WTC11 (cell line): ENCODE results near the gene HMGXB4. TPM values are rescaled to one million over a fixed set of nuclear protein-coding genes. Genes with fewer than 3 reads are reported as not detected.

ENCODE experiments used
- ATAC-seq: fragments of 200-7000 bp; cut with Tn5 transposase; 2 replicates; pipeline ENCODE4 v1.10.0; 2021; ENCODE audit warnings: mild to moderate bottlenecking, moderate library complexity
- CTCF ChIA-PET: fragments of 300-600 bp; sonication (Branson Sonifier 250); formaldehyde crosslinking; loops from one replicate; lab custom pipeline; 2021; ENCODE audit warnings: antibody characterized with exemption; lab: Charles Lee
- POLR2A ChIA-PET: fragments of 350-600 bp; sonication (Branson Sonifier 250); formaldehyde crosslinking; loops from one replicate; lab custom pipeline; 2021; ENCODE audit warnings: antibody characterized with exemption; lab: Charles Lee
- DNase-seq: peaks from one replicate; pipeline ENCODE4 v3.0.0; 2021; ENCODE audit warnings: low spot score
- H3K27ac Mint-ChIP-seq: 2 replicates; pipeline ENCODE4 v1.8.0; 2021; ENCODE audit warnings: mixed read lengths
- H3K27me3 Mint-ChIP-seq: 2 replicates; pipeline ENCODE4 v1.8.0; 2021; ENCODE audit warnings: low read depth, mild to moderate bottlenecking, moderate library complexity, mixed read lengths
- H3K36me3 Mint-ChIP-seq: 2 replicates; pipeline ENCODE4 v1.8.0; 2021; ENCODE audit warnings: mixed read lengths
- H3K4me1 Mint-ChIP-seq: 2 replicates; pipeline ENCODE4 v1.8.0; 2022; ENCODE audit warnings: mixed read lengths
- H3K4me3 Mint-ChIP-seq: 2 replicates; pipeline ENCODE4 v1.8.0; 2021; ENCODE audit warnings: mild to moderate bottlenecking, moderate library complexity, mixed read lengths
- H3K9me3 Mint-ChIP-seq: 2 replicates; pipeline ENCODE4 v1.8.0; 2021; ENCODE audit warnings: mixed read lengths
- ATF1 ChIP-seq: sonication (generic); formaldehyde crosslinking; IDR thresholded peaks from 2 replicates; pipeline ENCODE4 v1.8.1; 2023; ENCODE audit warnings: mild to moderate bottlenecking, moderate library complexity, missing genetic modification reagents
- CREB1 ChIP-seq: sonication (generic); formaldehyde crosslinking; IDR thresholded peaks from 2 replicates; pipeline ENCODE4 v1.8.0; 2023; ENCODE audit warnings: mild to moderate bottlenecking, missing genetic modification reagents
- FOXK1 ChIP-seq: sonication (generic); formaldehyde crosslinking; IDR thresholded peaks from 2 replicates; pipeline ENCODE4 v1.8.0; 2022; ENCODE audit warnings: mild to moderate bottlenecking, moderate library complexity, missing genetic modification reagents
- GABPB1 ChIP-seq: sonication (generic); formaldehyde crosslinking; IDR thresholded peaks from 2 replicates; pipeline ENCODE4 v1.8.1; 2023; ENCODE audit warnings: mild to moderate bottlenecking, missing genetic modification reagents
- GTF2I ChIP-seq: fragments of 250-450 bp; sonication (Bioruptor Pico); conservative IDR thresholded peaks from 2 replicates; pipeline ENCODE4 v1.4.0; 2021; ENCODE audit warnings: mild to moderate bottlenecking
- HMGA2 ChIP-seq: fragments of 250-450 bp; sonication (Bioruptor Pico); IDR thresholded peaks from 2 replicates; pipeline ENCODE4 v1.4.0; 2021; ENCODE audit warnings: mild to moderate bottlenecking, moderate library complexity
- NFYB ChIP-seq: sonication (generic); formaldehyde crosslinking; conservative IDR thresholded peaks from 2 replicates; pipeline ENCODE4 v1.8.0; 2022; ENCODE audit warnings: low read depth, missing genetic modification reagents
- NR2C2 ChIP-seq: sonication (generic); formaldehyde crosslinking; IDR thresholded peaks from 2 replicates; pipeline ENCODE4 v1.8.0; 2022; ENCODE audit warnings: mild to moderate bottlenecking, missing genetic modification reagents
- NR3C1 ChIP-seq: sonication (generic); formaldehyde crosslinking; conservative IDR thresholded peaks from 2 replicates; pipeline ENCODE4 v1.8.1; 2023; ENCODE audit warnings: low read depth, mild to moderate bottlenecking, missing genetic modification reagents
- SMAD3 ChIP-seq: sonication (generic); formaldehyde crosslinking; IDR thresholded peaks from 2 replicates; pipeline ENCODE4 v1.8.0; 2022; ENCODE audit warnings: missing genetic modification reagents, mild to moderate bottlenecking, borderline replicate concordance
- ZBTB21 ChIP-seq: sonication (generic); formaldehyde crosslinking; IDR thresholded peaks from 2 replicates; pipeline ENCODE4 v1.8.1; 2023; ENCODE audit warnings: mild to moderate bottlenecking, missing genetic modification reagents, borderline replicate concordance
- ZNF121 ChIP-seq: sonication (generic); formaldehyde crosslinking; IDR thresholded peaks from 2 replicates; pipeline ENCODE4 v1.8.0; 2023; ENCODE audit warnings: missing genetic modification reagents
- ZNF396 ChIP-seq: fragments of 250-450 bp; sonication (Bioruptor Pico); IDR thresholded peaks from 2 replicates; pipeline ENCODE4 v1.8.0; 2021; ENCODE audit warnings: mild to moderate bottlenecking, moderate library complexity, borderline replicate concordance
- total RNA-seq: library from RNA; stranded (reverse); gene quantifications from 3 replicates; pipeline ENCODE4 v1.2.3, GENCODE V29; 2021
- TF ChIP-seq, protein P1 (sequence below): fragments of 250-450 bp; sonication (Bioruptor Pico); IDR thresholded peaks from 2 replicates; pipeline ENCODE4 v1.8.0; 2021; ENCODE audit warnings: mild to moderate bottlenecking
- TF ChIP-seq, protein P2 (sequence below): sonication (generic); formaldehyde crosslinking; IDR thresholded peaks from 2 replicates; pipeline ENCODE4 v1.8.0; 2022; ENCODE audit warnings: mild to moderate bottlenecking, missing genetic modification reagents
- TF ChIP-seq, protein P3 (sequence below): fragments of 250-450 bp; sonication (Bioruptor Pico); IDR thresholded peaks from 2 replicates; pipeline ENCODE4 v1.9.0; 2021; ENCODE audit warnings: mild to moderate bottlenecking
- TF ChIP-seq, protein P4 (sequence below): sonication (generic); formaldehyde crosslinking; IDR thresholded peaks from 2 replicates; pipeline ENCODE4 v1.8.0; 2023; ENCODE audit warnings: mild to moderate bottlenecking, missing genetic modification reagents
- TF ChIP-seq, protein P5 (sequence below): sonication (generic); formaldehyde crosslinking; IDR thresholded peaks from 2 replicates; pipeline ENCODE4 v1.8.1; 2023; ENCODE audit warnings: mild to moderate bottlenecking, missing genetic modification reagents, moderate library complexity
- TF ChIP-seq, protein P6 (sequence below): fragments of 250-450 bp; sonication (Bioruptor Pico); IDR thresholded peaks from 2 replicates; pipeline ENCODE4 v1.9.0; 2021; ENCODE audit warnings: moderate library complexity, mild to moderate bottlenecking, inconsistent platforms, borderline replicate concordance
- TF ChIP-seq, protein P7 (sequence below): sonication (generic); formaldehyde crosslinking; IDR thresholded peaks from 2 replicates; pipeline ENCODE4 v1.8.1; 2023; ENCODE audit warnings: mild to moderate bottlenecking, missing genetic modification reagents

The HMGXB4 gene
- total RNA-seq, 1 experiment from 2014 or later: 42.1 TPM

DNA sequence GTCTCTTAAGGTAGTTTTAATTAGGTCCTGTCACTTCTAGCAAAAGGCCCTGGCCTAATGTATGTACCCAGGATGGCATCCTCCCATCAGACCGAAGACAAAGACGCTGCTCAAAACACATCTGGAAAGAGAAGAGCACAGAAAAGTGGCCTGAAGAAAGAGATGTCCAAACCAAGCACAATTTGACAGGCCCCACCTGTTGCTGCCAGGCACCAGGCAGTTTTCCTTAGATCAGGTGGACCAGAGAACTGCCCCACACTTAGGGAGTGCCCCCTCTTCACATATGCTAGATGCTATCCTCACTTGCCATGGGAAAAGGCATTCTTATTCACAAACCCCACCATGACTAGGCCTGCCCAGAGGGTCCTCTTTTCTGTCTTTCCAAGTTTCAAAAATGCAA lies 3.3 kb upstream of the HMGXB4 start:
- Mint-ChIP-seq H3K27me3 (0 out of 2 replicates have a peak, but pooled peaks cover 2% of the 10 kb centered on the region), H3K36me3 (no peaks in the 10 kb centered on the region), H3K27ac (no peak overlapping the region), H3K9me3 (no peaks in the 10 kb centered on the region), H3K4me1 (peaks cover 20% of the 10 kb centered on the region), H3K4me3 (no peak overlapping the region)
- ChIA-PET POLR2A (no interaction called here), CTCF (no interaction called here)
- DNase-seq (no peak), ATAC-seq (no peak)
- TF ChIP-seq, protein P1, sequence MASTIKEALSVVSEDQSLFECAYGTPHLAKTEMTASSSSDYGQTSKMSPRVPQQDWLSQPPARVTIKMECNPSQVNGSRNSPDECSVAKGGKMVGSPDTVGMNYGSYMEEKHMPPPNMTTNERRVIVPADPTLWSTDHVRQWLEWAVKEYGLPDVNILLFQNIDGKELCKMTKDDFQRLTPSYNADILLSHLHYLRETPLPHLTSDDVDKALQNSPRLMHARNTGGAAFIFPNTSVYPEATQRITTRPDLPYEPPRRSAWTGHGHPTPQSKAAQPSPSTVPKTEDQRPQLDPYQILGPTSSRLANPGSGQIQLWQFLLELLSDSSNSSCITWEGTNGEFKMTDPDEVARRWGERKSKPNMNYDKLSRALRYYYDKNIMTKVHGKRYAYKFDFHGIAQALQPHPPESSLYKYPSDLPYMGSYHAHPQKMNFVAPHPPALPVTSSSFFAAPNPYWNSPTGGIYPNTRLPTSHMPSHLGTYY (CRISPR knock-in tag): no peak

DNA sequence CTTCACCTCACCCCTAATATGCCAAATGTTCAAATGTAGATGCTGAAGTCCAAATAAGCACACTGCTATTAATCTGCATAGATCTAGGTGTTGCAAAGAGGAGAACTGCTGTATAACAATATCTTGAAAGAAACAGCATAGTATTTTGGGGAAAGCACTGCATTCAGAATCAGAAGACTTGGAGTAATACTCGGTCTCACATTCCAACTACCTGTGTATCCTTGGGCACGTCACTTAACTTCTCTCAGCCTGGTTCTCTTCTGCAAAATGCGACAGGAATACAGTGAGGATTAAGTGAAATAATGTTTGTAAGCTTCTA lies 332 bp upstream of the HMGXB4 start:
- Mint-ChIP-seq H3K4me1 (peaks cover 26% of the 10 kb centered on the region), H3K27me3 (0 out of 2 replicates have a peak, but pooled peaks cover 2% of the 10 kb centered on the region), H3K27ac (peak overlapping the region; percentile 21; the same call in 1 of the 2 replicates), H3K9me3 (no peaks in the 10 kb centered on the region), H3K4me3 (peak overlapping the region; percentile 81), H3K36me3 (peaks cover 3% of the 10 kb centered on the region)
- CTCF ChIA-PET: interaction anchor here (1.5 to 2.9 kb wide), 2 partner anchors 26 to 106 kb away, joined by 4 to 18 read pairs; no protein-coding TSS in a partner anchor
- TF ChIP-seq CREB1 (CRISPR knock-in tag): no peak
- no peak for TF ChIP-seq ATF1
- TF ChIP-seq GTF2I: no peak
- no peak for TF ChIP-seq HMGA2 (CRISPR knock-in tag)
- no peak for TF ChIP-seq SMAD3 (CRISPR knock-in tag)
- TF ChIP-seq, protein P2, sequence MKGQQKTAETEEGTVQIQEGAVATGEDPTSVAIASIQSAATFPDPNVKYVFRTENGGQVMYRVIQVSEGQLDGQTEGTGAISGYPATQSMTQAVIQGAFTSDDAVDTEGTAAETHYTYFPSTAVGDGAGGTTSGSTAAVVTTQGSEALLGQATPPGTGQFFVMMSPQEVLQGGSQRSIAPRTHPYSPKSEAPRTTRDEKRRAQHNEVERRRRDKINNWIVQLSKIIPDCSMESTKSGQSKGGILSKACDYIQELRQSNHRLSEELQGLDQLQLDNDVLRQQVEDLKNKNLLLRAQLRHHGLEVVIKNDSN (CRISPR knock-in tag): no peak
- TF ChIP-seq ZBTB21 (CRISPR knock-in tag): no peak
- TF ChIP-seq, protein P3, sequence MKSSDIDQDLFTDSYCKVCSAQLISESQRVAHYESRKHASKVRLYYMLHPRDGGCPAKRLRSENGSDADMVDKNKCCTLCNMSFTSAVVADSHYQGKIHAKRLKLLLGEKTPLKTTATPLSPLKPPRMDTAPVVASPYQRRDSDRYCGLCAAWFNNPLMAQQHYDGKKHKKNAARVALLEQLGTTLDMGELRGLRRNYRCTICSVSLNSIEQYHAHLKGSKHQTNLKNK (CRISPR knock-in tag): no peak
- TF ChIP-seq, protein P4, sequence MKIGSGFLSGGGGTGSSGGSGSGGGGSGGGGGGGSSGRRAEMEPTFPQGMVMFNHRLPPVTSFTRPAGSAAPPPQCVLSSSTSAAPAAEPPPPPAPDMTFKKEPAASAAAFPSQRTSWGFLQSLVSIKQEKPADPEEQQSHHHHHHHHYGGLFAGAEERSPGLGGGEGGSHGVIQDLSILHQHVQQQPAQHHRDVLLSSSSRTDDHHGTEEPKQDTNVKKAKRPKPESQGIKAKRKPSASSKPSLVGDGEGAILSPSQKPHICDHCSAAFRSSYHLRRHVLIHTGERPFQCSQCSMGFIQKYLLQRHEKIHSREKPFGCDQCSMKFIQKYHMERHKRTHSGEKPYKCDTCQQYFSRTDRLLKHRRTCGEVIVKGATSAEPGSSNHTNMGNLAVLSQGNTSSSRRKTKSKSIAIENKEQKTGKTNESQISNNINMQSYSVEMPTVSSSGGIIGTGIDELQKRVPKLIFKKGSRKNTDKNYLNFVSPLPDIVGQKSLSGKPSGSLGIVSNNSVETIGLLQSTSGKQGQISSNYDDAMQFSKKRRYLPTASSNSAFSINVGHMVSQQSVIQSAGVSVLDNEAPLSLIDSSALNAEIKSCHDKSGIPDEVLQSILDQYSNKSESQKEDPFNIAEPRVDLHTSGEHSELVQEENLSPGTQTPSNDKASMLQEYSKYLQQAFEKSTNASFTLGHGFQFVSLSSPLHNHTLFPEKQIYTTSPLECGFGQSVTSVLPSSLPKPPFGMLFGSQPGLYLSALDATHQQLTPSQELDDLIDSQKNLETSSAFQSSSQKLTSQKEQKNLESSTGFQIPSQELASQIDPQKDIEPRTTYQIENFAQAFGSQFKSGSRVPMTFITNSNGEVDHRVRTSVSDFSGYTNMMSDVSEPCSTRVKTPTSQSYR: no peak
- no peak for DNase-seq
- POLR2A ChIA-PET: no interaction called here
- ATAC-seq: no peak

DNA sequence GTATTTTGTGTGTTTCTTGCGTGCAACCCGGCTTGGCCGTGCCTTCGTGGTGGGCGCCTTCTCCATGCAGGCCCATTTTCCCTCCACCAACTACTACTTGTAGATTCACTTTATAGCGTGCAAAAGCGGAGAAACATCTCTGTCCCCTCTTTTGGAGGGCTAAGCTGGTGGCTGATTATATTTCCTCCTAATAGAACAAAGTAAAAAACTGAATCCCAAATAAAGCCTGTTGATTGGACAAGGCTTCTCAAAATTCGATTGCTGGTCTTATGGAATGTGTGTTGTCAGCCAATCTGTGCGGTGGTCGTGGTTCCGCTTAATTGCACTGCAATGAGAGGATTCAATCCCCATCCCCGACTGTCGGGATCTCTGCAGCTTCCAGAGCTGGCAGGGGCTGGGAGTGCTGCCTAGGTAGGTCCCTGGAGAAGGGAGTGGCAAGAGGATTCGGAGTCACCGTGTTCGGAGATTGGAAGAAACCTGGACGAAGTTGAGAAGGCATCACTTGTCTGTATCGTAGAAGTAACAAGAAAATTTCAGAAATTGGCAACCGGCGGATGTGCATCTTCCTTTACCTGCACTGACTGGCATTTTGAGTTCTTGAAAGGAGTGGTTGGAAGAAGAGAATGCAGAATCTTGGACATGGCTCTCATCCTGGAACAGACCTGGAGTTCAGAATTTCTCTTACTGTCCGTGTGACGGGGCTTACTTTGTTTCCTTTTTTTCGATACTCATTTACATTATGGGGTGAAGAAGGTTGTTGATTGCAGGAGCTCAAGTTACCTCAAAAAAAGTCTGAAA lies 1.1 kb downstream of the HMGXB4 start:
- ChIA-PET POLR2A (no interaction called here), CTCF (interaction anchor here (0.6 to 2.9 kb wide), 4 partner anchors 27 to 173 kb away, joined by 3 to 18 read pairs (median 4); partner anchors contain the start of gene TOM1)
- Mint-ChIP-seq H3K4me3 (peak overlapping the region; percentile 90), H3K27me3 (0 out of 2 replicates have a peak, but pooled peaks cover 2% of the 10 kb centered on the region), H3K4me1 (peaks cover 26% of the 10 kb centered on the region), H3K9me3 (no peaks in the 10 kb centered on the region), H3K36me3 (peaks cover 15% of the 10 kb centered on the region), H3K27ac (peak overlapping the region; percentile 96)
- TF ChIP-seq, protein P5, sequence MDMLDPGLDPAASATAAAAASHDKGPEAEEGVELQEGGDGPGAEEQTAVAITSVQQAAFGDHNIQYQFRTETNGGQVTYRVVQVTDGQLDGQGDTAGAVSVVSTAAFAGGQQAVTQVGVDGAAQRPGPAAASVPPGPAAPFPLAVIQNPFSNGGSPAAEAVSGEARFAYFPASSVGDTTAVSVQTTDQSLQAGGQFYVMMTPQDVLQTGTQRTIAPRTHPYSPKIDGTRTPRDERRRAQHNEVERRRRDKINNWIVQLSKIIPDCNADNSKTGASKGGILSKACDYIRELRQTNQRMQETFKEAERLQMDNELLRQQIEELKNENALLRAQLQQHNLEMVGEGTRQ: no peak
- TF ChIP-seq ZNF396 (CRISPR knock-in tag): no peak
- TF ChIP-seq FOXK1 (CRISPR knock-in tag): no peak
- TF ChIP-seq, protein P6, sequence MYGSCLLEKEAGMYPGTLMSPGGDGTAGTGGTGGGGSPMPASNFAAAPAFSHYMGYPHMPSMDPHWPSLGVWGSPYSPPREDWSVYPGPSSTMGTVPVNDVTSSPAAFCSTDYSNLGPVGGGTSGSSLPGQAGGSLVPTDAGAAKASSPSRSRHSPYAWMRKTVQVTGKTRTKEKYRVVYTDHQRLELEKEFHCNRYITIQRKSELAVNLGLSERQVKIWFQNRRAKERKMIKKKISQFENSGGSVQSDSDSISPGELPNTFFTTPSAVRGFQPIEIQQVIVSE (CRISPR knock-in tag): no peak
- TF ChIP-seq NR2C2: no peak
- TF ChIP-seq, protein P3 (CRISPR knock-in tag): no peak
- TF ChIP-seq NFYB (CRISPR knock-in tag): no peak
- TF ChIP-seq, protein P7, sequence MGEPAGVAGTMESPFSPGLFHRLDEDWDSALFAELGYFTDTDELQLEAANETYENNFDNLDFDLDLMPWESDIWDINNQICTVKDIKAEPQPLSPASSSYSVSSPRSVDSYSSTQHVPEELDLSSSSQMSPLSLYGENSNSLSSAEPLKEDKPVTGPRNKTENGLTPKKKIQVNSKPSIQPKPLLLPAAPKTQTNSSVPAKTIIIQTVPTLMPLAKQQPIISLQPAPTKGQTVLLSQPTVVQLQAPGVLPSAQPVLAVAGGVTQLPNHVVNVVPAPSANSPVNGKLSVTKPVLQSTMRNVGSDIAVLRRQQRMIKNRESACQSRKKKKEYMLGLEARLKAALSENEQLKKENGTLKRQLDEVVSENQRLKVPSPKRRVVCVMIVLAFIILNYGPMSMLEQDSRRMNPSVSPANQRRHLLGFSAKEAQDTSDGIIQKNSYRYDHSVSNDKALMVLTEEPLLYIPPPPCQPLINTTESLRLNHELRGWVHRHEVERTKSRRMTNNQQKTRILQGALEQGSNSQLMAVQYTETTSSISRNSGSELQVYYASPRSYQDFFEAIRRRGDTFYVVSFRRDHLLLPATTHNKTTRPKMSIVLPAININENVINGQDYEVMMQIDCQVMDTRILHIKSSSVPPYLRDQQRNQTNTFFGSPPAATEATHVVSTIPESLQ (CRISPR knock-in tag): no peak
- TF ChIP-seq NR3C1: no peak
- no peak for TF ChIP-seq GABPB1
- no peak for TF ChIP-seq ZNF121 (CRISPR knock-in tag)
- DNase-seq (peak; percentile 34), ATAC-seq (peak; percentile 70)
